Measurements from ENCODE around the gene CDC123.
A peak's percentile ranks its signal among the peaks of the same experiment; 100 is the strongest.

Gene CDC123

DNA sequence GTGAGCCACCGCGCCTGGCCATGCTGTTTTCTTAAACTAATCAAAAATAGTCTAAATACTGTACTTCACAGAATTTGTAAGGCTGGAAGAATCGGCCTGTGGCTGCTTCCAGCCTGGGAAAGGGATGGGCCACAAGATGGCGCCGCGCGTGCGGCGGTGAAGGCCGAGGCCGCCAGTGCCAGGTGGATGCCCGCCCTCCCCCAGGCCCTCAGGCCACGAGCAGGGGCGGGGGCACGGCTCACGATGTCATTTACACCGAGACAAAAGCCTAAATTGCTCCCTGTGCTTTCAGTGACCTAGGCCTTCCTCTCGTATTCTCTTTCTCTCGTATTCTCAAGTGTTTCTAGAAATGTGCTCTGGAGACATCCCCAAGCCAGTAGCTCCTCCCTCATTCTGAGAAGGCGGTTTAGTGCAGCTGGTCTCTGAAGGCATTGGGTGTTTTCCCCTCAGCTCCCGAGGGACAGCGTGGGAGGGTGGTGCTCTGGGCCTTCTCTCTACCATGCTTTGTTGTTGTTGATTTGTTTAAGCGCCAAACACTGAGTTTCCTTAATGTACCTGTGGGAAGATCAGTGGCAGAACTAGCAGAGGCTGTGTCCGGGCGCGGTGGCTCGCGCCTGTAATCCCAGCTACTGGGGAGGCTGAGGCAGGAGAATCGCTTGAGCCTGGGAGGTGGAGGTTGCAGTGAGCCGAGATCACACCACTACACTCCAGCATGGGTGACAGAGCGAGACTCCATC lies 68.4 kb downstream of the CDC123 start (continued):
- TF ChIP-seq, protein P1, sequence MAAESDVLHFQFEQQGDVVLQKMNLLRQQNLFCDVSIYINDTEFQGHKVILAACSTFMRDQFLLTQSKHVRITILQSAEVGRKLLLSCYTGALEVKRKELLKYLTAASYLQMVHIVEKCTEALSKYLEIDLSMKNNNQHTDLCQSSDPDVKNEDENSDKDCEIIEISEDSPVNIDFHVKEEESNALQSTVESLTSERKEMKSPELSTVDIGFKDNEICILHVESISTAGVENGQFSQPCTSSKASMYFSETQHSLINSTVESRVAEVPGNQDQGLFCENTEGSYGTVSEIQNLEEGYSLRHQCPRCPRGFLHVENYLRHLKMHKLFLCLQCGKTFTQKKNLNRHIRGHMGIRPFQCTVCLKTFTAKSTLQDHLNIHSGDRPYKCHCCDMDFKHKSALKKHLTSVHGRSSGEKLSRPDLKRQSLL (tag by site-specific recombination; IDR thresholded peaks at IDR 0.05): peak; percentile 53; the same call in 1 of the 2 replicates
- TF ChIP-seq, protein P2, sequence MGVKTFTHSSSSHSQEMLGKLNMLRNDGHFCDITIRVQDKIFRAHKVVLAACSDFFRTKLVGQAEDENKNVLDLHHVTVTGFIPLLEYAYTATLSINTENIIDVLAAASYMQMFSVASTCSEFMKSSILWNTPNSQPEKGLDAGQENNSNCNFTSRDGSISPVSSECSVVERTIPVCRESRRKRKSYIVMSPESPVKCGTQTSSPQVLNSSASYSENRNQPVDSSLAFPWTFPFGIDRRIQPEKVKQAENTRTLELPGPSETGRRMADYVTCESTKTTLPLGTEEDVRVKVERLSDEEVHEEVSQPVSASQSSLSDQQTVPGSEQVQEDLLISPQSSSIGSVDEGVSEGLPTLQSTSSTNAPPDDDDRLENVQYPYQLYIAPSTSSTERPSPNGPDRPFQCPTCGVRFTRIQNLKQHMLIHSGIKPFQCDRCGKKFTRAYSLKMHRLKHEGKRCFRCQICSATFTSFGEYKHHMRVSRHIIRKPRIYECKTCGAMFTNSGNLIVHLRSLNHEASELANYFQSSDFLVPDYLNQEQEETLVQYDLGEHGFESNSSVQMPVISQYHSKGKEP (tag by site-specific recombination; IDR thresholded peaks at IDR 0.05): peak; percentile 71; the same call in 1 of the 2 replicates
- TF ChIP-seq ZNF777 (tag by site-specific recombination; IDR thresholded peaks at IDR 0.05; ENCODE audit: borderline replicate concordance) (no peak), KLF7 (tag by site-specific recombination; IDR thresholded peaks at IDR 0.05; ENCODE audit: borderline replicate concordance) (peak; percentile 61; the same call in 1 of the 2 replicates), HOXA7 (CRISPR knock-in tag; IDR thresholded peaks at IDR 0.05; ENCODE audit: borderline replicate concordance) (no peak), ZNF2 (tag by site-specific recombination; IDR thresholded peaks at IDR 0.05) (peak; percentile 90), ZNF133 (tag by site-specific recombination; IDR thresholded peaks at IDR 0.05) (no peak), KLF9 (tag by site-specific recombination; IDR thresholded peaks at IDR 0.05; ENCODE audit: low read depth) (peak; percentile 61; the same call in 1 of the 2 replicates), ZNF37A (tag by site-specific recombination; IDR thresholded peaks at IDR 0.05) (no peak), ZNF324 (tag by site-specific recombination; IDR thresholded peaks at IDR 0.05) (no peak), SP3 (tag by site-specific recombination; IDR thresholded peaks at IDR 0.05) (peak; percentile 66), ZNF549 (tag by site-specific recombination; IDR thresholded peaks at IDR 0.05) (no peak), ZNF140 (tag by site-specific recombination; IDR thresholded peaks at IDR 0.05) (no peak), BCL11B (tag by site-specific recombination; IDR thresholded peaks at IDR 0.05; ENCODE audit: low read depth) (peak; percentile 36; the same call in 1 of the 2 replicates), ZNF561 (tag by site-specific recombination; IDR thresholded peaks at IDR 0.05; ENCODE audit: borderline replicate concordance) (peak; percentile 95), TRIM28 (IDR thresholded peaks at IDR 0.05; ENCODE audit: borderline replicate concordance, low read length) (no peak), EGR2 (tag by site-specific recombination; IDR thresholded peaks at IDR 0.05; ENCODE audit: low read depth) (peak; percentile 76), ZSCAN23 (tag by site-specific recombination; IDR thresholded peaks at IDR 0.05) (no peak), KLF8 (tag by site-specific recombination; IDR thresholded peaks at IDR 0.05) (peak; percentile 84), ZNF660 (tag by site-specific recombination; IDR thresholded peaks at IDR 0.05) (peak; percentile 87), ZNF629 (tag by site-specific recombination; IDR thresholded peaks at IDR 0.05) (peak; percentile 74)
- TF ChIP-seq, protein P3, sequence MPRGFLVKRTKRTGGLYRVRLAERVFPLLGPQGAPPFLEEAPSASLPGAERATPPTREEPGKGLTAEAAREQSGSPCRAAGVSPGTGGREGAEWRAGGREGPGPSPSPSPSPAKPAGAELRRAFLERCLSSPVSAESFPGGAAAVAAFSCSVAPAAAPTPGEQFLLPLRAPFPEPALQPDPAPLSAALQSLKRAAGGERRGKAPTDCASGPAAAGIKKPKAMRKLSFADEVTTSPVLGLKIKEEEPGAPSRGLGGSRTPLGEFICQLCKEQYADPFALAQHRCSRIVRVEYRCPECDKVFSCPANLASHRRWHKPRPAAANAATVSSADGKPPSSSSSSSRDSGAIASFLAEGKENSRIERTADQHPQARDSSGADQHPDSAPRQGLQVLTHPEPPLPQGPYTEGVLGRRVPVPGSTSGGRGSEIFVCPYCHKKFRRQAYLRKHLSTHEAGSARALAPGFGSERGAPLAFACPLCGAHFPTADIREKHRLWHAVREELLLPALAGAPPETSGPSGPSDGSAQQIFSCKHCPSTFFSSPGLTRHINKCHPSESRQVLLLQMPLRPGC (tag by site-specific recombination; IDR thresholded peaks at IDR 0.05): peak; percentile 38; the same call in 1 of the 2 replicates
- TF ChIP-seq, protein P4, sequence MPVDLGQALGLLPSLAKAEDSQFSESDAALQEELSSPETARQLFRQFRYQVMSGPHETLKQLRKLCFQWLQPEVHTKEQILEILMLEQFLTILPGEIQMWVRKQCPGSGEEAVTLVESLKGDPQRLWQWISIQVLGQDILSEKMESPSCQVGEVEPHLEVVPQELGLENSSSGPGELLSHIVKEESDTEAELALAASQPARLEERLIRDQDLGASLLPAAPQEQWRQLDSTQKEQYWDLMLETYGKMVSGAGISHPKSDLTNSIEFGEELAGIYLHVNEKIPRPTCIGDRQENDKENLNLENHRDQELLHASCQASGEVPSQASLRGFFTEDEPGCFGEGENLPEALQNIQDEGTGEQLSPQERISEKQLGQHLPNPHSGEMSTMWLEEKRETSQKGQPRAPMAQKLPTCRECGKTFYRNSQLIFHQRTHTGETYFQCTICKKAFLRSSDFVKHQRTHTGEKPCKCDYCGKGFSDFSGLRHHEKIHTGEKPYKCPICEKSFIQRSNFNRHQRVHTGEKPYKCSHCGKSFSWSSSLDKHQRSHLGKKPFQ (tag by site-specific recombination; IDR thresholded peaks at IDR 0.05): 0 out of 2 replicates have a peak, but pooled peaks have one; percentile 18
- TF ChIP-seq, protein P5, sequence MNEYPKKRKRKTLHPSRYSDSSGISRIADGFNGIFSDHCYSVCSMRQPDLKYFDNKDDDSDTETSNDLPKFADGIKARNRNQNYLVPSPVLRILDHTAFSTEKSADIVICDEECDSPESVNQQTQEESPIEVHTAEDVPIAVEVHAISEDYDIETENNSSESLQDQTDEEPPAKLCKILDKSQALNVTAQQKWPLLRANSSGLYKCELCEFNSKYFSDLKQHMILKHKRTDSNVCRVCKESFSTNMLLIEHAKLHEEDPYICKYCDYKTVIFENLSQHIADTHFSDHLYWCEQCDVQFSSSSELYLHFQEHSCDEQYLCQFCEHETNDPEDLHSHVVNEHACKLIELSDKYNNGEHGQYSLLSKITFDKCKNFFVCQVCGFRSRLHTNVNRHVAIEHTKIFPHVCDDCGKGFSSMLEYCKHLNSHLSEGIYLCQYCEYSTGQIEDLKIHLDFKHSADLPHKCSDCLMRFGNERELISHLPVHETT (tag by site-specific recombination; IDR thresholded peaks at IDR 0.05): peak; percentile 54; the same call in 1 of the 2 replicates
- TF ChIP-seq, protein P6, sequence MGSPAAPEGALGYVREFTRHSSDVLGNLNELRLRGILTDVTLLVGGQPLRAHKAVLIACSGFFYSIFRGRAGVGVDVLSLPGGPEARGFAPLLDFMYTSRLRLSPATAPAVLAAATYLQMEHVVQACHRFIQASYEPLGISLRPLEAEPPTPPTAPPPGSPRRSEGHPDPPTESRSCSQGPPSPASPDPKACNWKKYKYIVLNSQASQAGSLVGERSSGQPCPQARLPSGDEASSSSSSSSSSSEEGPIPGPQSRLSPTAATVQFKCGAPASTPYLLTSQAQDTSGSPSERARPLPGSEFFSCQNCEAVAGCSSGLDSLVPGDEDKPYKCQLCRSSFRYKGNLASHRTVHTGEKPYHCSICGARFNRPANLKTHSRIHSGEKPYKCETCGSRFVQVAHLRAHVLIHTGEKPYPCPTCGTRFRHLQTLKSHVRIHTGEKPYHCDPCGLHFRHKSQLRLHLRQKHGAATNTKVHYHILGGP (tag by site-specific recombination; IDR thresholded peaks at IDR 0.05): peak; percentile 8; the same call in 1 of the 2 replicates
- TF ChIP-seq, protein P7, sequence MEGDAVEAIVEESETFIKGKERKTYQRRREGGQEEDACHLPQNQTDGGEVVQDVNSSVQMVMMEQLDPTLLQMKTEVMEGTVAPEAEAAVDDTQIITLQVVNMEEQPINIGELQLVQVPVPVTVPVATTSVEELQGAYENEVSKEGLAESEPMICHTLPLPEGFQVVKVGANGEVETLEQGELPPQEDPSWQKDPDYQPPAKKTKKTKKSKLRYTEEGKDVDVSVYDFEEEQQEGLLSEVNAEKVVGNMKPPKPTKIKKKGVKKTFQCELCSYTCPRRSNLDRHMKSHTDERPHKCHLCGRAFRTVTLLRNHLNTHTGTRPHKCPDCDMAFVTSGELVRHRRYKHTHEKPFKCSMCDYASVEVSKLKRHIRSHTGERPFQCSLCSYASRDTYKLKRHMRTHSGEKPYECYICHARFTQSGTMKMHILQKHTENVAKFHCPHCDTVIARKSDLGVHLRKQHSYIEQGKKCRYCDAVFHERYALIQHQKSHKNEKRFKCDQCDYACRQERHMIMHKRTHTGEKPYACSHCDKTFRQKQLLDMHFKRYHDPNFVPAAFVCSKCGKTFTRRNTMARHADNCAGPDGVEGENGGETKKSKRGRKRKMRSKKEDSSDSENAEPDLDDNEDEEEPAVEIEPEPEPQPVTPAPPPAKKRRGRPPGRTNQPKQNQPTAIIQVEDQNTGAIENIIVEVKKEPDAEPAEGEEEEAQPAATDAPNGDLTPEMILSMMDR (tag by site-specific recombination; IDR thresholded peaks at IDR 0.05): peak; percentile 94
- TF ChIP-seq, protein P8, sequence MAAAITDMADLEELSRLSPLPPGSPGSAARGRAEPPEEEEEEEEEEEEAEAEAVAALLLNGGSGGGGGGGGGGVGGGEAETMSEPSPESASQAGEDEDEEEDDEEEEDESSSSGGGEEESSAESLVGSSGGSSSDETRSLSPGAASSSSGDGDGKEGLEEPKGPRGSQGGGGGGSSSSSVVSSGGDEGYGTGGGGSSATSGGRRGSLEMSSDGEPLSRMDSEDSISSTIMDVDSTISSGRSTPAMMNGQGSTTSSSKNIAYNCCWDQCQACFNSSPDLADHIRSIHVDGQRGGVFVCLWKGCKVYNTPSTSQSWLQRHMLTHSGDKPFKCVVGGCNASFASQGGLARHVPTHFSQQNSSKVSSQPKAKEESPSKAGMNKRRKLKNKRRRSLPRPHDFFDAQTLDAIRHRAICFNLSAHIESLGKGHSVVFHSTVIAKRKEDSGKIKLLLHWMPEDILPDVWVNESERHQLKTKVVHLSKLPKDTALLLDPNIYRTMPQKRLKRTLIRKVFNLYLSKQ (tag by site-specific recombination; IDR thresholded peaks at IDR 0.05; ENCODE audit: borderline replicate concordance): no peak

Measured in HEK293 (cell line).